Activated T-helper 2 cell treated with anti-CD3 and anti-CD28 coated beads, Interferon-gamma antibody, Interleukin-2, Interleukin-4, amounts not matched to agents 10 μg/mL and 5 μg/mL and 100 μg/mL, durations not matched to agents 14 hours and 24 hours and 36 hours (primary cell): Measurements from ENCODE around the gene CPLX3. TPM values are rescaled to one million over a fixed set of nuclear protein-coding genes. Genes with fewer than 3 reads are reported as not detected.

Experiments
- DNase-seq: peaks from one replicate; pipeline ENCODE4 v3.0.0; 2021; ENCODE audit warnings: low spot score
- H3K27ac Mint-ChIP-seq: one replicate; pipeline ENCODE4 v1.8.0; 2021; ENCODE audit warnings: mixed read lengths
- H3K27me3 Mint-ChIP-seq: one replicate; pipeline ENCODE4 v1.8.0; 2021; ENCODE audit warnings: low read depth, mixed read lengths
- H3K36me3 Mint-ChIP-seq: one replicate; pipeline ENCODE4 v1.8.0; 2021; ENCODE audit warnings: low read depth, mixed read lengths
- H3K4me1 Mint-ChIP-seq: one replicate; pipeline ENCODE4 v1.8.0; 2021; ENCODE audit warnings: low read depth, mixed read lengths
- H3K4me3 Mint-ChIP-seq: one replicate; pipeline ENCODE4 v1.8.0; 2021; ENCODE audit warnings: low read depth, mild to moderate bottlenecking, moderate library complexity, mixed read lengths
- H3K9me3 Mint-ChIP-seq: one replicate; pipeline ENCODE4 v1.8.0; 2021; ENCODE audit warnings: mixed read lengths
- intact Hi-C: fragments of 100-400 bp; cut with micrococcal nuclease; formaldehyde crosslinking; loops from one replicate; pipeline ENCODE4 v1.15.1; 2023
- total RNA-seq: library from RNA; stranded (reverse); gene quantifications from 2 replicates; pipeline ENCODE4 v1.2.3, GENCODE V29; 2022

Gene CPLX3, protein sequence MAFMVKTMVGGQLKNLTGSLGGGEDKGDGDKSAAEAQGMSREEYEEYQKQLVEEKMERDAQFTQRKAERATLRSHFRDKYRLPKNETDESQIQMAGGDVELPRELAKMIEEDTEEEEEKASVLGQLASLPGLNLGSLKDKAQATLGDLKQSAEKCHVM
- total RNA-seq, result 0.16 TPM in 1 of 2 replicates, not detected in the other

DNA sequence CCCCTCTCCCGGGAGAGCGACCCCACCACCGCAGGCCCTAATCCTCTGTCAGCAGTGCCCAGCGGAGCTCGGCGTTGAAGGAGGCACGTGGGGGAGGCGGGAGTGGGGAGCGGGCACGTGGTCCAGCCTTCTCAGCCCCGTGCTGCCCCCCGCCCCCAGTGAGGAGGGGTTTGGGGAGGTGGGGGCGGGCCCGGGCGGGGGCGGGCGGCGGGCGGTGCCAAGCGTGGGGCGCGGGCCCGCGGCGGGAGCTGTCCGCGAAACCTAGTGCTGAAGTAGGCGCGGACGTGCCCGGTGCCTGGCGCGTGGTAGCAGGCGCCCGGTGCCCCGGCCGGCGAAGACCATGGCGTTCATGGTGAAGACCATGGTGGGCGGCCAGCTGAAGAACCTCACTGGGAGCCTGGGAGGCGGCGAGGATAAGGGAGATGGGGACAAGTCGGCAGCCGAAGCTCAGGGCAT is at the start of gene CPLX3:
CPLX3 (plus strand) TSS at position 264 of the 456 bp plus-strand sequence; CDS start at position 341, 77 bp downstream.
- intact Hi-C loops, result no loop called here
- Mint-ChIP-seq H3K36me3 (no peaks in the 10 kb centered on the region), H3K4me3 (no peak within 1 kb of the TSS), H3K4me1 (peaks cover 3% of the 10 kb centered on the region), H3K27ac (no peak within 1 kb of the TSS), H3K9me3 (no peaks in the 10 kb centered on the region), H3K27me3 (peaks cover 25% of the 10 kb centered on the region)
- DNase-seq, result peak; percentile 55

DNA sequence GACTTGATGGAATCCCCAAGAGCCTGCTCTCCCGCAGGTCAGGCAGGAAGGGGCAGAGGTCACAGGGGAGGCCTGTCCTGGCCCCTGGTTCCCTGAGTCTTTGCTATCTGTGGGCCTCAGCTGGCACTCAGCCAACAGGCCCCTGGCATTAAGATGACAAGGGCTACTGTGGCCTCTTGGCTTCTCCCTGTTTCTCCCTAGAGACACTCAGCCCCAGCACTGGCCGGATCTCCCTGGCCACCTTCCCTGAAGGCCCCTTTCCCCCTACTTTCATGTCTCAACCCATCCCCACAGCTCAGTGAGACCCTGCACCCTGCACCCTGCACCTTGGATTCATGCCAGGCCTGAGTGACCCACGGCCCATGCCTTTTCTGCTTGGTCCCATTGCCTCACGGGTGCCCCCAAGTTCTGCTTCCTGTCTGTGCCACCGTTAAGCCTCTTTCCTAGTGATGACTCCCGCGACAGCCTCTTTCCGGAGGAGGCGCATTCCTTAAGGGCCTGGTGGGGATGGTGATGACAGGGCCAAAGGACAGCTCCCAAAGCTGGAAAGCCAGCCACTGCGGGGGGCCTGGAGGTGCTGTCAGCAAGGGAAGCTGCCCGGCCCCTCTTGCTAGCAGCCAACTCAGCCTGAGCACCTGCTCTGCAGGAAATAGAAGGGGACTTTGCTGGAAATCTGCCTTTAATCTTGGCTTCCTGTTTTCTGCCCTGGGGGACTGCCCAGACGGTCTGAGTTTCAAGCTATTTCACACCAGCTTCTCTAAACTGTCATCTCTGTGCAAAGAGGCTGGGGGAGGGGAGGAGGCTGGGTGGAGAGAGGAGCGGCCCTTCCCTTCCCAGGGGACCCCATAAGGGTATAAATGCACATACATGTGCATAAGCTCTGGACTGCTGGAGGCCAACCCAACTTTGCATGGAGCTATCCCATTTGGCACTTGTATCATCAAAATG is 49.3 kb upstream of the CPLX3 start:
- Mint-ChIP-seq H3K4me3 (peak overlapping the region; percentile 78), H3K9me3 (no peaks in the 10 kb centered on the region), H3K27ac (peak overlapping the region; percentile 99), H3K4me1 (peaks cover 78% of the 10 kb centered on the region), H3K36me3 (no peaks in the 10 kb centered on the region), H3K27me3 (no peaks in the 10 kb centered on the region)
- DNase-seq, result peak; percentile 50
- intact Hi-C loops, result no loop called here

DNA sequence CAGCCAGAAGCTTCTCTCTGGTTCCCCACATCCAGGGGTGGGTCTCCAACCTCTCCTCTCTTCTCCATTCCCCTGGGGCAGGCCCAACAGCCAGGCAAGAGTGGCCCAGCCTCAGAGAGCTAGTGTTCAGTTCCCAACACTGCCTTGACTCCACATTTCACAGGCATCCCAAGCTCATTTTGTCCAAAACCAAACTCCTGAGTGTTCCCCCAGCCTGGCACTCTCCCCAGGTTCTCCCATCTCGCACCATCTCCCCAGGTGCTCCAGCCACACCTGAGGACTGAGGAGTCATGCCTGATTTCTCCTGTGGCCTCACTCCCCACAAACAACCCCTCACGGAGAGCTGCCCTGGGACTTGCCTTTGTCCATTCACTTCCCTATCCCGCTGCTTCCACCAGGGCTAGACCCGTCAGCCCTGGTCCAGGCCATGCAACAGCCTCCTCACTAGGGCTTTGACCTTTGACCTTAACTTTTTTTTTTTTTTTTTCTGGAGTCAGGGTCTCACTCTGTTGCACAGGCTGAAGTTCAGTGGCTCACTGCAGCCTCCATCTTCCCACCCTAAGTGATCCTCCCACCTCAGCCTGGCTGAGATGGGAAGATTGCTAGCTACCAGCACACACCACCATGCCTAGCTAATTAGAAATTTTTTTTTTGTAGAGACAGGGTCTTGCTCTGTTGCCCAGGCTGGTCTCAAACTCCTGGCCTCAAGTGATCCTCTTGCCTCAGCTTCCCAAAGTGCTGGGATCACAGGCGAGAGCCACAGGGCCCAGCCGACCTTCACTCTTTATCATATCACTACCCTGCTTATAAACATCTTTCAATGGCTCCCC is 48.4 kb upstream of the CPLX3 start:
- Mint-ChIP-seq H3K27me3 (no peaks in the 10 kb centered on the region), H3K36me3 (peaks cover 4% of the 10 kb centered on the region), H3K9me3 (no peaks in the 10 kb centered on the region), H3K4me3 (peak overlapping the region; percentile 42), H3K27ac (peak overlapping the region; percentile 99), H3K4me1 (peaks cover 74% of the 10 kb centered on the region)
- no peak for DNase-seq
- intact Hi-C loops, result no loop called here

DNA sequence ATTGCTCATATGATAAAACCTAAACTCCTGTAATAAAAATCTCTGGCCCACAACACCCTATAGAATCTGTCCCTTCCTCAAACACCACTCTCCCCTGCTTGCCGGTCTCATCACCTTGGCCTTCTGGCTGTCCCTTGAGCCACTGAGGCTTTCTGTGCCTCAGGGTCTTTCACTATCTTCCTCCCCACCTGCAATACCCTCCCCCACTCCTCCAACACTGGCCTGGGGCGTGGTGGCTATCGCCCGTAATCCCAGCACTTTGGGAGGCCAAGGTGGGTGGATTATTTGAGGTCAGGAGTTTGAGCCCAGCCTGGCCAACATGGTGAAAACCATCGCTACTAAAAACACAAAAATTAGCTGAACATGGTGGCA is 47.8 kb upstream of the CPLX3 start:
- Mint-ChIP-seq H3K4me1 (peaks cover 73% of the 10 kb centered on the region), H3K4me3 (peak overlapping the region; percentile 42), H3K9me3 (no peaks in the 10 kb centered on the region), H3K27me3 (no peaks in the 10 kb centered on the region), H3K27ac (peak overlapping the region; percentile 99), H3K36me3 (peaks cover 10% of the 10 kb centered on the region)
- intact Hi-C loops, result no loop called here
- no peak for DNase-seq

DNA sequence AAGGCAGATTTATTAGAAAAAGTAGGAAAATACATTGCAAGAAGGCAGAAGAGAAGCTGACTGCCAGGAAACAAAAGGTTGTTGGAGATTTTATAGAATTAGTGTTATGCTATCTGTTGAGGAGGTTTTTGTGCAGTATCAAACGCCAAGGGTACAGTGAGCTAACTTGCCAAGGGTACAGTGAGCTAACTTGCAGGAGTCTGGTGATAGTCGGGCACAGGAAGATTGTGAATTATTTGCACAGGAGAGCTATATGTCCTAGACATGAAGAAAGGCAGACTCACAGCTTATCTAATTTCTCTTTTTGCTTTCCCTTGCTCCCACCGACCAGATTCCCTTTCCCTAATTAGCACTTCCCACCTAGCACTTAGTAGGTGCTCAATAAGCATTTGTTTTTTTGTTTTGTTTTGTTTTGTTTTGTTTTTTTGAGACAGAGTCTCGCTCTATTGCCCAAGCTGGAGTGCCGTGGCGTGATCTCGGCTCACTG is 47.2 kb upstream of the CPLX3 start:
- no peak for DNase-seq
- Mint-ChIP-seq H3K27me3 (no peaks in the 10 kb centered on the region), H3K4me1 (peaks cover 67% of the 10 kb centered on the region), H3K9me3 (no peaks in the 10 kb centered on the region), H3K36me3 (peaks cover 14% of the 10 kb centered on the region), H3K27ac (peak overlapping the region; percentile 99), H3K4me3 (no peak overlapping the region)
- intact Hi-C loops, result no loop called here

DNA sequence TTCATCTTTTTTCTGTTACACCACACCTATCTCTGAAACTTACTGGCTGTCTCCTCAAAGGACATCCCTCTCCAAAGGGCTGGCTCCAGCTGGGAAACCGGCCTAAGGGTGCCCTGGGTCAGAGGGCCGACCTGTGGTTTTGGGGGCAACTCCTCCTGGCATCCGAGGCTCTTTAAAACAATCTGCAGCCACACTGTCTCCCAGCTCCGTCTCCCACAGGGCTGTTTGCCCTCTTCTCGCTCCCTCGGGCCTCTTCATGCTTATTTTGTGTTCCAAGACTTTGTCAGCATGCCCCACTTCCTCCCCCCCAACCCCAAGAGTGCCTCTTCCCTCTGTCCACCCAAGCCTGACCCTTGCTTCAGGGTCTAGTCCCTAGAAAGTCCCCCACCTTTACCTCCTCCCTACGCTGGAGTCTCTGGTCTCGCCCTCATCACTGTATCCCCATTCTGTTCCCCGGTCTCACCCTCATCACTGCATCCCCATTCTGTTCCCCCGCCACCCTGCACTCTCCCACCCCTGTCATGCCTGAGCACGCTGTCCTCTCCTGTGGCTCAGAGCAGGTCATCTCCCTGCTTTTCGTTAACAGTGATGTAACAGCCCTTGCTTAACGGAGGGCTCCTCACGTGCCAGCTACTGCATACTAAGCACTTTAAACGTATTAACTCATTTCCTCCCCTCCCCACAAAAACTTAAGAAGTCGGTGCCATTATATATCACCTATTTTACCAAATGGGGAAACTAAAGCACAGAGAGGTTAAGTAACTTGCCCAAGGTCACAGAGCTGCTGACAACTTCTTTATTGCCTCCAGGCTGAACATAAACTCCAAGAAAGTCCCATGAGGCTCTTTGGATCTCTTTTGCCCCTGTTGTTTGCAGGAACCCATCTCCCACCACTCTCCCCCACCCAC is 45.6 kb upstream of the CPLX3 start:
- peak overlapping the region; percentile 99 for H3K27ac Mint-ChIP-seq
- intact Hi-C loops, result loop anchor here (1.0 to 10.0 kb wide), 5 partner anchors 8 to 844 kb away; partner anchors contain the start of genes PML, SNUPN and STOML1
- peak; percentile 39 for DNase-seq
- no peaks in the 10 kb centered on the region for H3K9me3 Mint-ChIP-seq
- H3K4me1 Mint-ChIP-seq, result peaks cover 69% of the 10 kb centered on the region
- H3K36me3 Mint-ChIP-seq, result peaks cover 28% of the 10 kb centered on the region
- peak overlapping the region; percentile 97 for H3K4me3 Mint-ChIP-seq
- no peaks in the 10 kb centered on the region for H3K27me3 Mint-ChIP-seq

DNA sequence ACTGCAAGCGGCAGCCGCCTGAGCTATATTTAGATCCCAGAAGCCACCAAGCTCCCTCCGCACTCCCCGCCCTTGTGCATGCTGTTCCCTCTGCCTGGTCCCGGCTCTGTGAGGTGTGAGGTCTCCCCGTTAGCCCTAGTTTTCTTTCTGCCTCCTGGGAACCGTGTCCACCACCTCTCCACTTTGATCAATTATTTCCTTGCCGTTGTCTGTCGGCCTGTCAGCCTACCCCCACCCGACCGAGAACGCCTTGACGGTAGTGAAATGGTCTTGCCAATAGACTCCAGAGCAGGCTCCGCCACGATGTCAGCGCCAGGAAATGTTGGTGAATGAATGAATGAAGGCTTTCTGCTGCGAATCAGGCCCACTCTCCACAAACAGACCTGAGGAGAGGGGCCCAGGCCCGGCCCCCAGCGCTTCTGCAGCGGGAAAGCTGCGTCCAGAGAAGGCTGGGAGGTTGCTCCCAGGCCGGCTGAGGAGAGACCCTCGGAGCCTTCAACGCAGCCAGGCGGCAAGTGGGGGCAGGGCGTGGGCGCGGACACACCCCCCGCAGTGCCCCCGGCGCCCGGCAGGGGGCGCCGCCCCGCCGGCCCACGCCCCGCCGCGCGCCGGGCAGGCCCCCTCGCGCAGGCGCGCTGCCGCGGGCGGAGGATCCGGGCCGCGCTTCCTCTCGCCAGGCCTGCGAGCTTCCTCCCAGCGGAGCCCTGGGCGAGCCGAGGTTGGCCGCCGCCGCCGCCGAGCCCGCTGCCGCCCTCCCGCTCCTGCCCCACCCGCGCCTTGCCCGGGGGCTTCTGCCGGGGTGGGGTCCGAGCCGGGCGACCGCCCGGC is 44.8 kb upstream of the CPLX3 start, which contains the start of gene CSK:
CSK (plus strand) TSS at position 650 of the 828 bp plus-strand sequence. CDS start 16,218 bp downstream, outside the sequence.
- Mint-ChIP-seq H3K4me1 (peaks cover 66% of the 10 kb centered on the region), H3K9me3 (no peaks in the 10 kb centered on the region), H3K36me3 (peaks cover 35% of the 10 kb centered on the region), H3K4me3 (peak within 1 kb of the TSS; percentile 97), H3K27me3 (no peaks in the 10 kb centered on the region), H3K27ac (peak within 1 kb of the TSS; percentile 99)
- intact Hi-C loops, result loop anchor here (2.0 to 10.0 kb wide), 4 partner anchors 63 to 843 kb away; partner anchors contain the start of genes PML, SNUPN and STOML1
- peak; percentile 77 for DNase-seq

DNA sequence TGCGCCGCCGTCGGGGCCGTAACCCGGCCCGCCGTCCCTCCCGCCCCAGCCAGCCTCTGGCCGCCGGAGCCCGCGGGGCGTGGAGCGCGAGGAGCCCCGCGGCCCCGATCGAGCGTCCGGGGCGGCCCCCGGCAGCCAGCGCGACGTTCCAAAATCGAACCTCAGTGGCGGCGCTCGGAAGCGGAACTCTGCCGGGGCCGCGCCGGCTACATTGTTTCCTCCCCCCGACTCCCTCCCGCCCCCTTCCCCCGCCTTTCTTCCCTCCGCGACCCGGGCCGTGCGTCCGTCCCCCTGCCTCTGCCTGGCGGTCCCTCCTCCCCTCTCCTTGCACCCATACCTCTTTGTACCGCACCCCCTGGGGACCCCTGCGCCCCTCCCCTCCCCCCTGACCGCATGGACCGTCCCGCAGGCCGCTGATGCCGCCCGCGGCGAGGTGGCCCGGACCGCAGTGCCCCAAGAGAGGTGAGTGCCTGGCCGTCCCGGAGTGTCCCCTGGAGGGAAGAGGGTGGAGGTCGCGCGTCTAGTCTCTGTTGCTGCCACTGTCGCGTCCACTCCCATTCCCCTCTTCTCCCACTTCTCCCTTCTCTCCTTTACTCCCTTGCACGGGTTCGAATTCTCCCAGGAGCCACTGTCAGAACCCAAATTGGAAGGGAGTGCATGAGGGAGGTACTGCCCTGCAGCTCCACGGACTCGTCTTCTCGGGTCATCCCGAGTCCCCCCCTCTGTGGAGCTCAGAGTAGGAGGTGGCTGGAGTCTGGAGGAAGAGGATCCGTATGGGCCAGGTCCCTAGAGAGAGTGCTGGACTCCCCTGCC is 44.0 kb upstream of the CPLX3 start:
- DNase-seq, result peak; percentile 59
- Mint-ChIP-seq H3K4me1 (peaks cover 63% of the 10 kb centered on the region), H3K27ac (peak overlapping the region; percentile 84), H3K9me3 (no peaks in the 10 kb centered on the region), H3K36me3 (peaks cover 39% of the 10 kb centered on the region), H3K4me3 (peak overlapping the region; percentile 92), H3K27me3 (no peaks in the 10 kb centered on the region)
- intact Hi-C loops, result loop anchor here (10.0 kb wide), 2 partner anchors 788 to 842 kb away; partner anchors contain the start of genes PML, SNUPN and STOML1

DNA sequence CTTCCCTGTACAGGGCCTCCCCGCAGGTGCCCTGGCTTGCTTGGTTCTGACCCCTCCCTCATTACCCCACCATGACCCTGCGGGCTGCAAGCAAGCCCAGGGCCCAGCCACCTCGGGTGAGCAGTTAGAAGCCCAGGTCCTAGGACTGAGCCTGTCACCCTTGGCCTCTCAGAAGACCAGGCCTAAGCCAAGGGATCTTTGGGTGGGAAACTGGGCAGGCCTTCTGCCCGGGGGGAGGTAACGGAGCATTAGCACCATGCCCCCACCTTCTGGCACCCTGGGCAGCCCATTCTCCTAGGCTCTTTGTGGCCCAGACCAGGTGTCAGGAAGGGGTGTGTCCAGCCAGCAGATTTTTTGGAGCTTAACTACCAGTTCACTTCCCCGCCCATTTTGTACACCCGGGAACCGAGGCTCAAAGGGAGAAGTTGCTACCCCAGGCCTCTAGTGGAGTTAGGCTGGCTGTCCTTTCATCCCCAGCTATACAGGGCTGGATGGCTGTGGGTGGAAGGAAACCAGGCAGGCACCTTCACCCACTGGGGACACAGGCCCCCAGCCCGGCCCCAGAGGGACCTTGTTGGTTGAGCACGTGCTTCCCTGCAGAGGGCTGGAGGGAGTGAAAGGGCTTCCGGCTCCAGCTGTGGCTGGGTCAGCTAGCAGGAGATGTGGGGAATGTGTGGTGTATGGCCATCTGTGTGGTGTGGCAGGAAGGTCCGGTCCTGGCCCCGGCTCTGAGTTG is 43.2 kb upstream of the CPLX3 start:
- Mint-ChIP-seq H3K36me3 (peaks cover 46% of the 10 kb centered on the region), H3K9me3 (no peaks in the 10 kb centered on the region), H3K4me3 (peak overlapping the region; percentile 92), H3K27me3 (no peaks in the 10 kb centered on the region), H3K4me1 (peaks cover 63% of the 10 kb centered on the region), H3K27ac (peak overlapping the region; percentile 84)
- intact Hi-C loops, result loop anchor here (10.0 kb wide), 2 partner anchors 788 to 842 kb away; partner anchors contain the start of genes PML, SNUPN and STOML1
- peak; percentile 50 for DNase-seq

DNA sequence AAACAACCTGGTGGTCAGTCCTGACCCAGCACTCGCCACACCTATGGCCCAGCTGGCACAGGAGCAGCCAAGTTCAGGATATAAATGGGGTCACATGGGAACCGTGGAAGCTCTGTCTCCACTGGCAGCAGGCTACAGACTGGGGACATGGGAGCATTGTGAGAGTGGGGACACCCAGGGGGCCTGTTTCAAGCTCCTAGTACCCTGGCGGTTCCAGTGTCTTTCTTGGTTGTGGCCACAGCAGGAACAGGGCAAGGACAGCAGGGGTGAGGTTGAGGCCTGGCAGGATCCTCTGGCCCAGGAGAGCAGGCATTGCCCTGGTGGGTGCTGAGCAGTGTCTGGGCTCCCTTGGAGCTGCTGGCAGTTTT is 42.6 kb upstream of the CPLX3 start:
- H3K27ac Mint-ChIP-seq, result peak overlapping the region; percentile 84
- H3K9me3 Mint-ChIP-seq, result no peaks in the 10 kb centered on the region
- no peak for DNase-seq
- peak overlapping the region; percentile 92 for H3K4me3 Mint-ChIP-seq
- intact Hi-C loops, result loop anchor here (10.0 kb wide), 2 partner anchors 789 to 841 kb away; partner anchors contain the start of genes PML, SNUPN and STOML1
- peaks cover 62% of the 10 kb centered on the region for H3K4me1 Mint-ChIP-seq
- peaks cover 50% of the 10 kb centered on the region for H3K36me3 Mint-ChIP-seq
- H3K27me3 Mint-ChIP-seq, result no peaks in the 10 kb centered on the region
